Panc1 (cell line): ENCODE results near the gene PC. TPM values are rescaled to one million over a fixed set of nuclear protein-coding genes. Genes with fewer than 3 reads are reported as not detected.

ENCODE experiments used
- ATAC-seq: fragments of 200-7000 bp; cut with Tn5 transposase; 2 replicates; pipeline ENCODE4 v1.9.1; 2020; ENCODE audit warnings: mild to moderate bottlenecking, moderate library complexity
- BruUV-seq: library from RNA; stranded (reverse); fragments of 400-500 nt; replicated peaks from 2 replicates; lab custom pipeline; 2021; lab: Mats Ljungman, UMichigan
- CTCF ChIA-PET: fragments of 300-600 bp; sonication (Branson Sonifier 250); formaldehyde crosslinking; loops from one replicate; lab custom pipeline; 2022; ENCODE audit warnings: antibody characterized with exemption; lab: Charles Lee
- POLR2A ChIA-PET: fragments of 300-600 bp; sonication (Branson Sonifier 250); formaldehyde crosslinking; loops from one replicate; lab custom pipeline; 2022; ENCODE audit warnings: antibody characterized with exemption; lab: Charles Lee
- DNase-seq: peaks from one replicate; pipeline ENCODE4 v3.0.0-alpha.2; 2010; ENCODE audit warnings: low read depth, low spot score
- H3K27ac ChIP-seq: 2 replicates; pipeline ENCODE4 v1.5.1; 2011; ENCODE audit warnings: mild to moderate bottlenecking, low read length, inconsistent platforms
- H3K27me3 ChIP-seq: fragments of 200-500 bp; sonication (Bioruptor generic); 2 replicates; pipeline ENCODE4 v1.6.0; 2014; ENCODE audit warnings: low read length, inconsistent platforms; ENCODE audit not compliant: control insufficient read depth, insufficient read depth
- H3K36me3 ChIP-seq: fragments of 200-500 bp; sonication (Bioruptor generic); 2 replicates; pipeline ENCODE4 v1.5.1; 2014; ENCODE audit warnings: inconsistent platforms, mild to moderate bottlenecking, low read length, moderate library complexity; ENCODE audit not compliant: control insufficient read depth, insufficient read depth
- H3K4me1 ChIP-seq: 2 replicates; pipeline ENCODE4 v1.5.1; 2011; ENCODE audit warnings: inconsistent platforms, mild to moderate bottlenecking, low read length, moderate library complexity; ENCODE audit not compliant: control insufficient read depth, insufficient read depth
- H3K4me3 ChIP-seq, 2 experiments: 2 replicates each; pipeline ENCODE4 v1.5.1; 2011 to 2012; ENCODE audit warnings: low read depth in 2 of 2, low read length in 2 of 2, mild to moderate bottlenecking in 2 of 2, inconsistent platforms in 1 of 2, moderate library complexity in 1 of 2
- H3K9me3 ChIP-seq: fragments of 200-500 bp; sonication (Bioruptor generic); 2 replicates; pipeline ENCODE4 v1.5.1; 2014; ENCODE audit warnings: low read depth, mild to moderate bottlenecking, inconsistent platforms, low read length, moderate library complexity; ENCODE audit not compliant: control insufficient read depth, insufficient read depth
- CTCF ChIP-seq: fragments of 450-650 bp; IDR thresholded peaks from 2 replicates; pipeline ENCODE4 v1.5.1; 2017; ENCODE audit warnings: mild to moderate bottlenecking
- POLR2AphosphoS5 ChIP-seq: IDR thresholded peaks from 2 replicates; pipeline ENCODE4 v1.6.1; 2012; ENCODE audit warnings: mild to moderate bottlenecking, low read depth, low read length, moderate library complexity
- REST ChIP-seq, 2 experiments: IDR thresholded peaks; 2 replicates each; pipeline ENCODE4 v1.6.1; 2011 to 2012; ENCODE audit warnings: low read depth in 2 of 2, control low read depth in 1 of 2, low read length in 1 of 2, mild to moderate bottlenecking in 1 of 2, moderate library complexity in 1 of 2; ENCODE audit not compliant: insufficient read depth in 1 of 2
- SIN3A ChIP-seq: IDR thresholded peaks from 2 replicates; pipeline ENCODE4 v1.6.1; 2012; ENCODE audit warnings: low read depth, mild to moderate bottlenecking, low read length, moderate library complexity, borderline replicate concordance; ENCODE audit not compliant: insufficient read depth
- TCF7L2 ChIP-seq: IDR thresholded peaks from 2 replicates; pipeline ENCODE4 v1.6.1; 2011; ENCODE audit warnings: mild to moderate bottlenecking, low read depth, low read length, inconsistent platforms
- in situ Hi-C: cut with HindIII; loops from 2 replicates; pipeline ENCODE4 v1.10.0; 2016; ENCODE audit warnings: low sequenced_read_pairs, low pct_unique_long_range_greater_than_20kb
- intact Hi-C: fragments of 100-400 bp; cut with micrococcal nuclease; formaldehyde crosslinking; loops from one replicate; pipeline ENCODE4 v1.10.0; 2022; ENCODE audit not compliant: unreplicated experiment
- total RNA-seq: library from RNA; stranded (reverse); gene quantifications from one replicate; pipeline ENCODE4 v1.2.1, GENCODE V29; 2021; ENCODE audit not compliant: unreplicated experiment

Gene PC
- total RNA-seq, 1 experiment from 2014 or later: 12.8 TPM

GRCh38 chr11:66970371-66970806 is 12.2 kb upstream of the PC start:
- no peak for TF ChIP-seq TCF7L2
- TF ChIP-seq SIN3A: no peak
- no peak for TF ChIP-seq REST (IDR thresholded peaks at IDR 0.05; ENCODE audit: insufficient read depth in 1 of 2, low read depth in 2 of 2, low read length in 1 of 2)
- TF ChIP-seq POLR2AphosphoS5: no peak
- no peak for TF ChIP-seq CTCF
- ChIA-PET POLR2A (interaction anchor here (0.6 to 1.0 kb wide), 2 partner anchors 11 to 16 kb away, joined by 3 to 9 read pairs; no protein-coding TSS in a partner anchor), CTCF (no interaction called here)
- DNase-seq (no peak), ATAC-seq (no peak)
- intact Hi-C loops (no loop called here), in situ Hi-C loops (no loop called here)
- no peak overlapping the region for H3K4me3 ChIP-seq
- BruUV-seq: no TSS peak
- H3K9me3 ChIP-seq: no peaks in the 10 kb centered on the region
- no peaks in the 10 kb centered on the region for H3K27me3 ChIP-seq
- peak overlapping the region; percentile 36; the same call in 1 of the 2 replicates for H3K27ac ChIP-seq
- no peaks in the 10 kb centered on the region for H3K36me3 ChIP-seq
- H3K4me1 ChIP-seq: peaks cover 16% of the 10 kb centered on the region

- POLR2A ChIA-PET: no interaction called here
- DNase-seq (no peak), ATAC-seq (no peak)
- intact Hi-C loops: no loop called here
- peaks cover 14% of the 10 kb centered on the region for H3K4me1 ChIP-seq
- BruUV-seq: no TSS peak
- no peak overlapping the region for H3K4me3 ChIP-seq
- in situ Hi-C loops: no loop called here
- H3K27me3 ChIP-seq: no peaks in the 10 kb centered on the region
- no peak for TF ChIP-seq SIN3A
- TF ChIP-seq POLR2AphosphoS5: no peak
- no peak for TF ChIP-seq REST (IDR thresholded peaks at IDR 0.05; ENCODE audit: insufficient read depth in 1 of 2, low read depth in 2 of 2, low read length in 1 of 2)
- TF ChIP-seq TCF7L2: no peak
- no peak for TF ChIP-seq CTCF
- CTCF ChIA-PET: interaction anchor here (0.6 kb wide), 1 partner anchor 10 kb away, joined by 7 read pairs; no protein-coding TSS in a partner anchor
- H3K9me3 ChIP-seq: no peaks in the 10 kb centered on the region
- no peak overlapping the region for H3K27ac ChIP-seq
- H3K36me3 ChIP-seq: no peaks in the 10 kb centered on the region
Measured at GRCh38 chr11:66969584-66970225, 11.5 kb upstream of the PC start.
